PFSK-1 (cell line): ENCODE data around the gene TFG.

Experiments used
- FOXP2 ChIP-seq: optimal IDR thresholded peaks from 2 replicates; pipeline ENCODE3; 2011; ENCODE audit warnings: borderline replicate concordance, control low read depth, inconsistent platforms; ENCODE audit not compliant: insufficient read depth; ENCODE audit errors: extremely low read length, extremely low read depth
- POLR2AphosphoS5 ChIP-seq: IDR thresholded peaks from 2 replicates; pipeline ENCODE4 v1.6.1; 2012; ENCODE audit warnings: low read depth, mild to moderate bottlenecking, control low read depth, low read length, moderate library complexity
- REST ChIP-seq, 2 experiments: IDR thresholded peaks; 2 replicates each; pipeline versions ENCODE4 v1.6.1 to v1.8.0; 2011 to 2012; ENCODE audit warnings: low read depth in 2 of 2, low read length in 2 of 2, control low read depth in 1 of 2, inconsistent platforms in 1 of 2, mild to moderate bottlenecking in 1 of 2, moderate library complexity in 1 of 2; ENCODE audit not compliant: insufficient read depth in 1 of 2
- SIN3A ChIP-seq: IDR thresholded peaks from 2 replicates; pipeline ENCODE4 v1.6.1; 2012; ENCODE audit warnings: mild to moderate bottlenecking, low read length, moderate library complexity, borderline replicate concordance; ENCODE audit not compliant: insufficient read depth

- TF ChIP-seq POLR2AphosphoS5, result no peak
- TF ChIP-seq REST (IDR thresholded peaks at IDR 0.05; ENCODE audit: insufficient read depth in 1 of 2, low read depth in 2 of 2, low read length in 2 of 2), result no peak
- no peak for TF ChIP-seq FOXP2
- no peak for TF ChIP-seq SIN3A
Measured at GRCh38 chr3:100775226-100775625, 65.9 kb downstream of the TFG start.
